Hematopoietic multipotent progenitor cell treated with erythropoietin and hydrocortisone succinate and interleukin-3 and kit ligand, for 4 days (in vitro differentiated cells): ENCODE measurements around the gene LTK.
"Not testable (repeated sequence)": the region's sequence is repeated elsewhere in the genome, so short reads cannot be mapped to it uniquely, and the experiment has no call there.

Source experiments
- DNase-seq: peaks from one replicate; pipeline ENCODE4 v3.0.0-alpha.2; 2015

Gene LTK

DNA sequence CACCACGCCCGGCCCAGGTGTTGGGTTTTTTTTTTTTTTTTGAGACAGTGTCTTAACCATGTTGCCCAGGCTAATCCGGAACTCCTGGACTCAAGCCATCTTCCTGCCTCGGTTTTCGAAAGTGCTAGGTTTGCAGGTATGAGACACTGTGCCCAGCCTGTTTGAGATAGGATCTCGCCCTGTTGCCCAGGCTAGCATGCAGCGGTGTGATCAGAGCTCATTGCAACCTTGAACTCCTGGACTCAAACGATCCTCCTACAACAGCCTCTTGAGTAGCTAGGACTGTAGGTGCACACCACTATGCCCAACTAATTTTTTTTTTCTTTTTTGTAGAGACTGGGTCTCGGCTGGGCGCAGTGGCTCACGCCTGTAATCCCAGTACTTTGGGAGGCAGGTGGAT is 40.2 kb downstream of the LTK start:
- DNase-seq, result no peak

- DNase-seq, result not testable (repeated sequence)
These were observed 44.0 kb downstream of the LTK start for GRCh38 chr15:41469644-41470043.

GRCh38 chr15:41466711-41467110 is 46.9 kb downstream of the LTK start:
- DNase-seq, result no peak

- peak; percentile 79 for DNase-seq
These were observed 47.7 kb downstream of the LTK start for GRCh38 chr15:41465822-41466421.

DNA sequence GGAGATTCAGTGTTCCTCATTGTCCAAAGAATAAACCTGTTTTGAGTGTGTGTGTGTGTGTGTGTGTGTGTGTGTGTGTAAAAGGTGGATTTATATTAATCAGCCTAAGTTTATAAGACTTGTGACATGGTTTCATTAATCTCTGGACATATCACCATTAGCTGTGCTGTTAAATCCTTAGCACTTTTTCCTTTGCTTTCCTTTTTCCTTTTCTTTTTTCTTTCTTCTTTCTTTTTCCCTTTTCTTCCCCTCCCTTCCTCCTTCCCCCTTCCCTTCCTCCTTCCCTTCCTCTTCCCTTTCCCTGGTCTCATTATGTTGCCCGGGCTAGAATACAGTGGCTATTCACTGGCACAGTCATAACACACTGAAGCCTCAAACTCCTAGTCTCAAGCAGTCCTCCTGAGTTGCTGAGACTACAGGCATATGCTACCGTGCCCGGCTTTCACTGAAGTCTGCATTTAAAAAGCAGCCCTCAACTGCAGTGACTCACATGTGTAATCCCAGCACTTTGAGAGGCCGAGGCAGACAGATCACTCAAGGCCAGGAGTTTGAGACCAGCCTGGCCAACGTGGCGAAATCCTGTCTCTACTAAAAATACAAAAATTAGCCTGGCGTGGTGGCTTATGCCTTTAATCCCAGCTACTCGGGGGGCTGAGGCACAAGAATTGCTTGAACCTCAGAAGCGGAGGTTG is 48.6 kb downstream of the LTK start:
- DNase-seq, result no peak

GRCh38 chr15:41462084-41462795 is 51.4 kb downstream of the LTK start:
- DNase-seq, result peak; percentile 52
